HG03565 (cell line): Measurements from ENCODE around the gene TLR2.
"Not testable (repeated sequence)": the region's sequence is repeated elsewhere in the genome, so short reads cannot be mapped to it uniquely, and the experiment has no call there.

Experiments used
- ATAC-seq: cut with Tn5 transposase; IDR thresholded peaks from one replicate; pipeline ENCODE4 v1.9.1; 2021; ENCODE audit warnings: mild to moderate bottlenecking, moderate library complexity; ENCODE audit not compliant: unreplicated experiment

Gene TLR2

GRCh38 chr4:153655928-153656327 lies 28.2 kb upstream of the TLR2 start:
- ATAC-seq: no peak

GRCh38 chr4:153661215-153661822 lies 22.8 kb upstream of the TLR2 start:
- ATAC-seq: no peak

GRCh38 chr4:153661908-153662307 lies 22.2 kb upstream of the TLR2 start:
- ATAC-seq: no peak

- no peak for ATAC-seq
Observed at GRCh38 chr4:153663667-153664066, 20.4 kb upstream of the TLR2 start.

GRCh38 chr4:153666505-153666904 lies 17.6 kb upstream of the TLR2 start:
- ATAC-seq: not testable (repeated sequence)

GRCh38 chr4:153668647-153669046 lies 15.4 kb upstream of the TLR2 start:
- no peak for ATAC-seq

GRCh38 chr4:153669838-153670237 lies 14.2 kb upstream of the TLR2 start:
- ATAC-seq: no peak

- no peak for ATAC-seq
Observed at GRCh38 chr4:153676486-153676885, 7.6 kb upstream of the TLR2 start.

GRCh38 chr4:153676984-153677383 lies 7.1 kb upstream of the TLR2 start:
- ATAC-seq: no peak

- no peak for ATAC-seq
Observed at GRCh38 chr4:153679486-153679885, 4.6 kb upstream of the TLR2 start.

- no peak for ATAC-seq
Observed at GRCh38 chr4:153683763-153684181, 308 bp upstream of the TLR2 start.

GRCh38 chr4:153684971-153685371 lies 891 bp downstream of the TLR2 start:
- ATAC-seq: no peak

- ATAC-seq: no peak
Observed at GRCh38 chr4:153704522-153704921, 20.4 kb downstream of the TLR2 start.

- ATAC-seq: peak; percentile 77
Observed at GRCh38 chr4:153705743-153706468, 21.8 kb downstream of the TLR2 start.

- no peak for ATAC-seq
Observed at GRCh38 chr4:153706519-153706918, 22.4 kb downstream of the TLR2 start.

- no peak for ATAC-seq
Observed at GRCh38 chr4:153710681-153711080, 26.6 kb downstream of the TLR2 start.

GRCh38 chr4:153713866-153714646 lies 30.0 kb downstream of the TLR2 start:
- ATAC-seq: no peak

- no peak for ATAC-seq
Observed at GRCh38 chr4:153722036-153722435, 38.0 kb downstream of the TLR2 start.

GRCh38 chr4:153724606-153725005 lies 40.5 kb downstream of the TLR2 start:
- no peak for ATAC-seq

- ATAC-seq: no peak
Observed at GRCh38 chr4:153725136-153725830, 41.2 kb downstream of the TLR2 start.

- ATAC-seq: no peak
Observed at GRCh38 chr4:153725831-153726154, 41.7 kb downstream of the TLR2 start.
